ENCODE data around the gene HNRNPA0.

The HNRNPA0 gene

DNA sequence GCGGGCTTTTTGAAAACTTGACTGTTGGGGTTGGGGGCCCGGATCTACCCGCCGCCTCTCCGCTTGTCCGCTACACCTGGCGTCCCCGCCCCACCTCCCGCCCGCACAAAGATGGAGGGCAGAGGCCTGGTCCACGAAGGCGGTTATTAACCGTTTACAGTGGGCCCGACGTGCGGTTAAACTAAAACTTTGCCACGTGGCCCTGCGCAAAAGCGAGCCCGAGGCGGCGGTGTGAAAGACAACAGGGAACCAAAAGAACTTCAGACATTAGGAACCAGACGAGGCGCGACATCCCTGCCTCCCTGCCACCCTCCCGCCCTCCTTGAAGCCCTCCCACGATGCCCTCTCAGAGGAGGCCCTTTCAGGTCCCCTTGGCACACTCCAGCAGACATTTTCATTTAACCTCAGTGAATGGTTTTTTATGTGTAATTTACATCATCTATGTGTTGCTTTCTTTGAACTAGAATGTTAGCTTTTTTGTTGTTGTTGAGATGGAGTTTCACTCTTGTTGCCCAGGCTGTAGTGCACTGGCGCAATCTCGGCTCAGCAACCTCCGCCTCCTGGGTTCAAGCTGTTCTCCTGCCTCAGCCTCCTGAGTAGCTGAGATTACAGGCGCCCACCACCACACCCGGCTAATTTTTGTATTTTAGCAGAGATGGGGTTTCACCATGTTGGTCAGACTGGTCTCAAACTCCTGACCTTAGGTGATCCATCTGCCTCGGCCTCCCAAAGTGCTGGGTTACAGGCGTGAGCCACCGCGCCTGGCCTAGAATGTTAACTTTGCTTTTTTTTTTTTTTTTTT, 999 bp upstream of the HNRNPA0 start:
- DNase-seq (ENCODE audit: low spot score) = no peak

GRCh38 chr5:137753691-137754187, 424 bp downstream of the HNRNPA0 start:
- peak; percentile 16 for DNase-seq (ENCODE audit: low spot score)

DNA sequence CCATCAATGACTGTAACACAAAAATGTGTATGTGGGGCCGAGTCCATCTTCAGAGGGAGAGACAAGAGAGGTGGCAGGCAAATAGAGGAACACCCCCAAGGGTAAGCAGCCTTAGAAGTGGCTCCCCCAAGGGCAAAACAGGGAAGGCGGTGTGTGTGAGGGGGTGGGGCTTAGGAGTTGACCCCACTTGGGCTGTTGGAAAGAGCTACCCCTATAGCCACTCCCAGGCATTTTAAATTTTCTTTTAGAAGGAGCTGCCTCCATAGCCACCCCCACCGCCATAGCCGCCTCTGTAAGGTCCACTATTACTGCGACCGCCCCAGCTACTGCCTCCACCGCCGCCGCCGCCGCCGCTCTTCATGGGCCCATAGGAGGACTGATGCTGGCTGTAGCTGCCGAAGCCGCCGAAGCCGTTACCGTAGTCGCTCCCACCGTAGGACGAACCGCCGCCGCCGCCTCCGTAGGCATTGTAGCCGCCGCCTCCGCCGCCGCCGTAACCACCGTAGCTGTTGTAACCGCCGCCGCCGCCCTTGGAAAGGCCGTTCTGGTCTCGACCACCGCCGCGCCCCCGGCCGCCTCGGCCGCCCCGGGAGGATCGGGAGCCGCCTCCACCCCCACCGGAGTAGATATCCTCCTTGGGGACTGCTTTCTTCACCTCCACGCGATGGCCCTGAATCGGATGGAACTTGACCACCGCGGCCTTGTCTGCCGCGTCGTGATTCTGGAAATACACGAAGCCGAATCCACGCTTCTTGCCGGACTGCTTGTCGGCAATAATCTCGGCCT, 1.1 kb downstream of the HNRNPA0 start:
- no peak for DNase-seq (ENCODE audit: low spot score)

GRCh38 chr5:137751869-137752491, 2.2 kb downstream of the HNRNPA0 start:
- peak; percentile 57 for DNase-seq (ENCODE audit: low spot score)

- DNase-seq (ENCODE audit: low spot score) = no peak
Measured at GRCh38 chr5:137750436-137750835, 3.7 kb downstream of the HNRNPA0 start.

GRCh38 chr5:137747848-137748247, 6.3 kb downstream of the HNRNPA0 start:
- DNase-seq (ENCODE audit: low spot score) = no peak

GRCh38 chr5:137743031-137743640, 11.0 kb downstream of the HNRNPA0 start:
- DNase-seq (ENCODE audit: low spot score) = peak; percentile 64

GRCh38 chr5:137741718-137742117, 12.4 kb downstream of the HNRNPA0 start:
- DNase-seq (ENCODE audit: low spot score) = no peak

- no peak for DNase-seq (ENCODE audit: low spot score)
Measured at GRCh38 chr5:137739737-137740136, 14.4 kb downstream of the HNRNPA0 start.

GRCh38 chr5:137738947-137739346, 15.2 kb downstream of the HNRNPA0 start:
- DNase-seq (ENCODE audit: low spot score) = no peak

GRCh38 chr5:137737349-137738131, 16.6 kb downstream of the HNRNPA0 start:
- DNase-seq (ENCODE audit: low spot score) = no peak

GRCh38 chr5:137736496-137736895, 17.7 kb downstream of the HNRNPA0 start:
- DNase-seq (ENCODE audit: low spot score) = no peak

DNA sequence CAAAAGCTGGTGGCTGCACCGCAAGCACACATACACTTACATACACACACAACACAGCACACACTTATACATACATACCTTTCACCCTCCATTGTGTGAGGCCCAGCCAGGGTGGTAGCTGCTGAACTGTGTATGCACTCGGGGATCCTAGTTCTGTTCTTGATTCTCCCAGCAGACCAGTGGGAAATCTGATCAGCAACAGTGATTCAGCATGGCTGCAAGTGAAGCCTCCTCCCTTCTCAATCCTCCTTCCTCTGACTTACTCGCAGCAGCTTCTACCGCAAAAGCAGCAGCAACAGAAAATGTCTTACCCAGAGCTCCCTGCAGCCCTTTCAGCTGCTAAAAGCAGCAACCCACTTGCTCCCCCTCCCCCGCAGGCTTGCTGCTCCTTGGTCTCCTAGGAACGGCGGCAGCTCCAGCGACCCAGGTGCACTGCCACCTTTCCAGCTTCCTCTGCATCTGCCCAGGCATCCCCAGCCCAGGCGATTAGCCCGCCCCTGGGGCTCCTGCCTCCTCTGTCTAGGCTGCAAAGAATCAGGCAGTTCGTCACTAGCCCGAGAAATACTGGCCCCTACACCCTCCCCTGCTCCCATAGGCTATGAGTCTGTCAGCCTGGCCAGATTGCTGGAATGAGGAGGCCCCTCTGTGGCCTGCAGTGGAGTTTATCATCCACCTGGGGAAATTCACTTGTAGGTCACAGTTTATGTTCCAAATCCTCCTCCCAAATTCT, 18.4 kb downstream of the HNRNPA0 start, which contains the start of gene KLHL3:
Gene KLHL3 (minus strand): TSS at position 535 of the 730 bp plus-strand sequence. CDS start 443 bp downstream, at position 92.
- peak; percentile 21 for DNase-seq (ENCODE audit: low spot score)

GRCh38 chr5:137734962-137735554, 19.1 kb downstream of the HNRNPA0 start:
- peak; percentile 22 for DNase-seq (ENCODE audit: low spot score)

DNA sequence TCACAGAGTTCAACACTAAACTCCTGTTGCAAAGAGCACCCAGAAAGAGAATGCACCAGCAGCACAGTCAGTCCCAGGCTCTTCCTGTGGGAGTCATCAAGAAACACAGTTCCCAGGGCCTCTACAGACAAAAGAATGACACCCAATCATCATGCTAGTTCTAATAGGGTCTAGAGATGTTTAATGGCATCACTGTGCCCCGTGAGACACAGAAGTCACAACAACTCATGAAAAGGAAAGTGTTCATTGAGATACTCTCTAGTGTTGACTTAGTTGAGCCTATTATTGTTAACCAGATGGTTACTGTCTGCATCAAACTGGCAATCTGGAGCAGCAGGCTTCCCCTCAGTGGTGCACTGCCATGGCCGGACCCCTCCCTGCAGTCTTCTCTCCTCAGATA, 19.8 kb downstream of the HNRNPA0 start:
- no peak for DNase-seq (ENCODE audit: low spot score)

DNA sequence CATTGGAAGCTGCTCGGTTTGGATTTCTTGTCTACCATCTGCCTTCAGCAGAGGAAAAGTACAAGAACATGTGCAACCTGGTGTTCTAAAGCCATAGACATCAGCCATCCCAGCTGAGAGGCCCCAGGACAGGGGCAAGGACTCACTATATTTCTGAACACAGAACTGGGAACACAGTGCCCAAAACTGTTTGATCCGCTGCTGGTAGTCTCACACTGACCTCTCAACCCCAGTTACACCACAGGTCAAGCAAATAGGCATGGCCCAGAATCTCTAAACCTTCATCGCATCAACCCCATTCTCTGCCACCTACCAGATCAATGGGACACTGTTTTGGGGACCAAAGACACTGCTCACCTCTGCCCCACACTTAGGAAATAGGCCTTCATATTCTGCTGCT, 20.2 kb downstream of the HNRNPA0 start:
- DNase-seq (ENCODE audit: low spot score) = no peak

GRCh38 chr5:137733006-137733405, 21.2 kb downstream of the HNRNPA0 start:
- DNase-seq (ENCODE audit: low spot score) = no peak

- DNase-seq (ENCODE audit: low spot score) = peak; percentile 21
Measured at GRCh38 chr5:137731176-137731575, 23.0 kb downstream of the HNRNPA0 start.

DNA sequence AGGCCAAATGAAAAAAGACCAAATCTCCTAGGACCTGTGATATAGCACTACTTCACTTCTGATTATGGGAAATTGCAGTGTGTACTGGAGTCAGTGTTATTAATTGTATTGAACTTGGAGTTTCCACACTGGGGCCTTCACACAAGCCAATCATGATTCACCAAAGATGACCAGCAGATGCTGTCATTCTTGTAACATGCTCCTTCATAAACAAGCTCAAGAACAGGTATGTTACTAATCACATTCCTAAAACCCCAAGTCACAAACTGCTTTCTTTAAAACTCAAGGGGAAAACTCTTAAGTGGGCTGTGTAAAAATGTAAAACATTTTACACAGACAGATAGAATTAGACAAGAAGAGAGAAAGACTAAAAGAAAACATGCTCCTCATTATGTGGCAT, 23.8 kb downstream of the HNRNPA0 start:
- DNase-seq (ENCODE audit: low spot score) = no peak

GRCh38 chr5:137728048-137728447, 26.1 kb downstream of the HNRNPA0 start:
- DNase-seq (ENCODE audit: low spot score) = no peak

Data from AG08395 (cell line).